ENCODE measurements around the gene ELAC2.

- TF ChIP-seq CTCF (IDR thresholded peaks at IDR 0.05), result no peak
- TF ChIP-seq POLR2AphosphoS5 (IDR thresholded peaks at IDR 0.05), result no peak
- TF ChIP-seq POLR2A (IDR thresholded peaks at IDR 0.05), result no peak
- no peak for TF ChIP-seq EP300 (IDR thresholded peaks at IDR 0.05)
Measured at GRCh38 chr17:12990041-12990808, 27.6 kb downstream of the ELAC2 start.
